Heart left ventricle (tissue), 16 donors: ENCODE results near the gene JMJD7. TPM values are rescaled to one million over a fixed set of nuclear protein-coding genes. Genes with fewer than 3 reads are reported as not detected.

Experiments used
- ATAC-seq, 4 donors: fragments of 200-7000 bp; cut with Tn5 transposase; one replicate each; pipeline ENCODE4 v1.9.1; 2020 to 2022; ENCODE audit warnings: moderate library complexity in 4 of 4, mild to moderate bottlenecking in 3 of 4, moderate number of reproducible peaks in 1 of 4
- DNase-seq, 5 donors: peaks; one replicate each; pipeline ENCODE4 v3.0.0-alpha.2; 2020
- H3K27ac ChIP-seq, 12 donors: fragments of 200-600 bp; sonication (generic) in 4 of 12; one replicate each; pipeline versions ENCODE4 v1.5.0 to v1.8.0; 2016 to 2022; ENCODE audit warnings: mild to moderate bottlenecking in 2 of 12
- H3K27me3 ChIP-seq, 9 donors: fragments of 200-600 bp; sonication (generic) in 2 of 9; one replicate each; pipeline versions ENCODE4 v1.5.1 to v1.8.0; 2016 to 2022; ENCODE audit warnings: mild to moderate bottlenecking in 3 of 9
- H3K36me3 ChIP-seq, 9 donors: fragments of 200-600 bp; sonication (generic) in 2 of 9; one replicate each; pipeline versions ENCODE4 v1.5.0 to v1.8.0; 2018 to 2022; ENCODE audit warnings: mild to moderate bottlenecking in 2 of 9
- H3K4me1 ChIP-seq, 12 donors: fragments of 200-600 bp; sonication (generic) in 4 of 12; one replicate each; pipeline versions ENCODE4 v1.5.0 to v1.8.0; 2016 to 2022; ENCODE audit warnings: mild to moderate bottlenecking in 3 of 12
- H3K4me3 ChIP-seq, 12 donors: fragments of 200-600 bp; sonication (generic) in 4 of 12; one replicate each; pipeline versions ENCODE4 v1.5.0 to v1.8.0; 2017 to 2022; ENCODE audit warnings: mild to moderate bottlenecking in 9 of 12, moderate library complexity in 4 of 12
- H3K9me3 ChIP-seq, 12 donors: fragments of 200-600 bp; sonication (generic) in 4 of 12; one replicate each; pipeline versions ENCODE4 v1.5.0 to v1.8.0; 2016 to 2022; ENCODE audit warnings: mild to moderate bottlenecking in 1 of 12
- CTCF ChIP-seq, 12 donors: fragments of 200-600 bp; sonication (generic) in 4 of 12; IDR thresholded peaks; one replicate each; pipeline versions ENCODE4 v1.5.0 to v1.8.0; 2018 to 2022; ENCODE audit warnings: antibody characterized with exemption in 12 of 12, mild to moderate bottlenecking in 5 of 12
- POLR2A ChIP-seq, 2 donors: fragments of 450-650 bp; IDR thresholded peaks; one replicate each; pipeline ENCODE4 v1.6.1; 2017; ENCODE audit warnings: antibody characterized with exemption in 2 of 2, mild to moderate bottlenecking in 2 of 2, moderate library complexity in 2 of 2
- WGBS, 4 donors: extraction: QIAGEN DNeasy Blood & Tissue Kit in 2 of 4; methylation state at CpG; one replicate each; pipeline versions ENCODE4 v1.1.5 to v1.1.7; 2013 to 2018; 5-methylcytosine and 5-hydroxymethylcytosine counted together
- intact Hi-C, 10 donors: fragments of 100-400 bp; cut with DNase I; formaldehyde crosslinking; loops; one replicate each; pipeline versions ENCODE4 v1.11.1 to v1.14.2; 2022
- polyA plus RNA-seq, 2 donors: library from polyadenylated mRNA; stranded (reverse); fragments of 200-250 nt; gene quantifications; one replicate each; pipeline ENCODE4 v1.2.3, GENCODE V29; 2013
- total RNA-seq, 9 donors: library from RNA; depleted of rRNA in 2 of 9; stranded (reverse); fragments of >200 nt in 2 of 9; fragmentation: NEBNext Ultra II Directional in 3 of 9; extraction: Animal tissue kit (Norgen Biotek cat#: 25700) in 3 of 9; gene quantifications; one replicate each; pipeline versions ENCODE4 v1.1.0 to v1.2.4, GENCODE V29; 2016 to 2023
- donor health status: ischemic (EF 13 %, LVEDD 7.1; RV severe dilation, severe dysfunction).
- donor health status: healthy with polysubstance abuse.
- donor health status: DM: no; HTN: yes; CAD: no.
- donor health status: DM: no; HTN: no; CAD: no.
- donor health status: ischemic (EF 25% LVEDD 6.9; RV normal size, moderate dysfunction).
- donor health status: ischemic (EF 25% LVEDD 5.7; RV mildly dilated, moderate dysfunction).
- donor health status: healthy.
- donor health status: DM: yes; HTN: yes; CAD: no.
- donor health status: ischemic (EF 35%, LVEDD 5.7; RV mildly dilated, moderate dysfunction).
- donor health status: nonischemic (EF 11% LVEDD 7.7; RV severe dilation, severe dysfunction).
- donor health status: DM: yes; HTN: yes; CAD: no.
- donor health status: PGD.
- donor health status: ischemic (EF 29% LVEDD 5.4; RV normal size, mild dysfunction).
- donor health status: nonischemic (EF 23%, LVEDD 6.1; RV moderate dilation, normal function).

JMJD7 gene
- total and polyA plus RNA-seq, 11 donors, result 5.4 to 20.6 (median 11.8) TPM

DNA sequence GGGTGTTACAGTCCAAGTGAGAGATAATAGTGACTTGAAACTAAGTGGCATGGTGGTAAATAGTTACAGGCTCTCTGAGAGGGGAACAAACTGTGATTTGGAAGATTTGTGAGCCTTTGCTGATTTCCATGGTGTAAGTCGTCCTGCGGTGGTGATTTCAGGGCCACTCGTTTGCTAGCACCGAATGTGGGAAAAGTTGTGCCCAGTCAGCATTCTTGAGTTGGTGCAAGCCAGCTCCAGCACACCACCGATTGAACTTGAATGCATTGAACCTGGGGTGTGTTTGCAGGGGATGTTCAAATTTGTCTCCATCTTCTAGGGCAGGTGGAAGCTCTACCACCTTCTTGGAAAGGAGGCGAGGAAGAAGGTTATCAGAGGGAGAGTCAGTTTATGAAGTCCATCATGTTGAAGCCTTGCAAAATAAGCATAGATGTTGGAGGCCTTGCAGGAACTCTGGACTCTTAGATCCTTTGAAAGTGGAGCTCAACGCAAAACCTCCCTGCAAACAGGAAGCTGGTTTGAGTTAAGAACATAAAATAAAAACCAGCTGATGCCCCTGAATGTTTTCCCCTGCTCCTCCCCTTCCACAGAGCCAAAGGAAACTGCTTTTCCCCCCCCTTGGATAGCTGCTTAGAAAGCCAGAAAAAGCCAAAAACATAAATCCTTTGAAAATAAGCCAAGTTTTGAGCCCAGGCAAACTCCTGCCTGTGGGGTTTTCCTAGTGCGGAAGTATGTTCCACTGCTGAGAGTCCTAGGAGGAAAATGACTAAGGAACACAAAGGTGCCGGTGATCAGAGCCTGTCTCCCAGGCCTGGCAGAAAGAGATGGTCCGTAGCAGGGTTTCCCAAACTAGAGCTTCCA is 31.7 kb upstream of the JMJD7 start:
- Histone ChIP-seq H3K9me3 (no peaks in the 10 kb centered on the region), H3K27me3 (no peaks in the 10 kb centered on the region), H3K4me3 (no peak overlapping the region), H3K36me3 (peaks cover 0 to 20% (median 15%) of the 10 kb centered on the region in 9 donors), H3K27ac (peak overlapping the region in 3 of 12 donors; percentile 1 to 54 (median 10)), H3K4me1 (peaks cover 0 to 53% (median 25%) of the 10 kb centered on the region in 12 donors)
- DNase-seq (no peak), ATAC-seq (peak in 1 of 4 donors; percentile 44)
- WGBS, 4 donors, result 73 to 82% (median 75%) methylated on average over 10 of the region's 10 CpGs
- intact Hi-C loops, result no loop called here
- TF ChIP-seq POLR2A (IDR thresholded peaks at IDR 0.05), result no peak
- no peak for TF ChIP-seq CTCF (IDR thresholded peaks at IDR 0.05)

- Histone ChIP-seq H3K36me3 (peaks cover 0 to 27% (median 16%) of the 10 kb centered on the region in 9 donors), H3K4me3 (no peak overlapping the region), H3K4me1 (peaks cover 0 to 41% (median 14%) of the 10 kb centered on the region in 12 donors), H3K27ac (no peak overlapping the region), H3K9me3 (no peaks in the 10 kb centered on the region), H3K27me3 (no peaks in the 10 kb centered on the region)
- WGBS, 4 donors, result 70 to 86% (median 80%) methylated on average over 8 of the region's 8 CpGs
- DNase-seq (no peak), ATAC-seq (no peak)
- TF ChIP-seq POLR2A (IDR thresholded peaks at IDR 0.05) (no peak), CTCF (IDR thresholded peaks at IDR 0.05) (no peak)
- intact Hi-C loops, result no loop called here
These were observed 30.5 kb upstream of the JMJD7 start for GRCh38 chr15:41797201-41797944.

DNA sequence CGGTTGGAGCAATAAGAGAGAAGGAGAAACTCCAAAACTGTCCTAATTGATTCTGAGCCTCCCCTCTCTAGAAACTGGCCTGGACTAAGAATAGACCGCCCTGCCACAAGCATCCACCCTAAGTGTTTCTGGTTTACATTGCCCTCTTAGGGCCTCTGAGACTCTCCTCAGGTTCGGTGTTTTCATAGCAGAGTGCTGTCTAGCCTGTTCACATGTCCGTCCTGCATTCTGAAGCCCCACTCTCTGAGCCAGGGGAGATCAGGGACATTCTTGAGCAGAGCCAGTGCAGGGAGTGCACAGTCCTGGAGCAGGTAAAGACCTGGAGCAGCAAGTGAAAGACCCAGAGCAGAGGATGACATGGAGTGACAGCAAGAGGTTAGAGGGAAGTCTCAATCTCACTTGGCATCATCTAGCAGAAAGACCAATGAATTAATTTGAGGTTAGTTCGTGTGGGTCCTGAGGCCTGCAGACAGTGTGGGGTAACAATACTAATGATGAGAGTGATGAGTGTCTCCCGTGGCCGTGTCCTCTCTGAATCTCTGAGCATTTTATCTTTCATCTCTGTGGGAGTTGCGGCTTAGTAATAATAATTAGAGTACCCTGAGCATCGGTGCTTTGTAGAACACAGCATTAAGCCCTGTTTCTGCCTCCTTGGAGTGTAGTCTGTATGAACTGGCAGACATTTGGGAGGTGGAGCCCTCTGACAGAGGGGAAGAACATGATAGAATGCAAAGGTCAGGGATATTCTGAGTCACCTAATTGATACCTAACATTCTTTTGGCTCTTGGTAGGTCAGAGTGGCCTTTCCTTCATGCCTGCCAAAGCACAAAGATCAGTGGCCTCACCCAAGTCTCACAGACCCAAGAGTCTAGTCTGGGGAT is 29.0 kb upstream of the JMJD7 start:
- 71 to 79% (median 77%) methylated on average over 9 of the region's 9 CpGs for WGBS, 4 donors
- intact Hi-C loops, result no loop called here
- Histone ChIP-seq H3K36me3 (peaks cover 0 to 27% (median 16%) of the 10 kb centered on the region in 9 donors), H3K9me3 (no peaks in the 10 kb centered on the region), H3K27me3 (no peaks in the 10 kb centered on the region), H3K4me3 (no peak overlapping the region), H3K27ac (no peak overlapping the region), H3K4me1 (peaks cover 0 to 36% (median 14%) of the 10 kb centered on the region in 12 donors)
- TF ChIP-seq POLR2A (IDR thresholded peaks at IDR 0.05), result no peak
- TF ChIP-seq CTCF (IDR thresholded peaks at IDR 0.05), result no peak
- DNase-seq (no peak), ATAC-seq (peak in 3 of 4 donors; percentile 50 to 68 (median 60))
